NCI-H524 (cell line): Measurements from ENCODE around the gene VDR.
"Not testable (repeated sequence)": the region's sequence is repeated elsewhere in the genome, so short reads cannot be mapped to it uniquely, and the experiment has no call there.

Source experiments
- DNase-seq, 2 experiments: peaks; one replicate each; lab custom pipeline; 2025; lab: John Stamatoyannopoulos, UW

Gene VDR

GRCh38 chr12:47813511-47814196 is 91.1 kb downstream of the VDR start:
- no peak for DNase-seq

GRCh38 chr12:47812797-47813510 is 91.8 kb downstream of the VDR start:
- DNase-seq, result no peak

GRCh38 chr12:47811581-47812484 is 93.0 kb downstream of the VDR start:
- DNase-seq, result no peak

GRCh38 chr12:47811072-47811396 is 93.8 kb downstream of the VDR start:
- peak; percentile 10 to 60 for DNase-seq

- DNase-seq, result not testable (repeated sequence)
Observed at GRCh38 chr12:47809518-47809917, 95.3 kb downstream of the VDR start.

GRCh38 chr12:47808574-47809365 is 96.0 kb downstream of the VDR start:
- DNase-seq, result no peak

- DNase-seq, result peak in 1 of 2 experiments; percentile 37
Observed at GRCh38 chr12:47808050-47808449, 96.7 kb downstream of the VDR start.

- DNase-seq, result no peak
Observed at GRCh38 chr12:47807338-47807737, 97.5 kb downstream of the VDR start.

- no peak for DNase-seq
Observed at GRCh38 chr12:47805417-47805816, 99.4 kb downstream of the VDR start.

GRCh38 chr12:47804171-47804570 is 100.6 kb downstream of the VDR start:
- no peak for DNase-seq

- no peak for DNase-seq
Observed at GRCh38 chr12:47803191-47803875, 101.5 kb downstream of the VDR start.

- DNase-seq, result no peak
Observed at GRCh38 chr12:47802312-47802711, 102.5 kb downstream of the VDR start.

- DNase-seq, result no peak
Observed at GRCh38 chr12:47801904-47802246, 102.9 kb downstream of the VDR start.

- no peak for DNase-seq
Observed at GRCh38 chr12:47801170-47801903, 103.5 kb downstream of the VDR start.

GRCh38 chr12:47800582-47800981 is 104.2 kb downstream of the VDR start:
- no peak for DNase-seq

- no peak for DNase-seq
Observed at GRCh38 chr12:47799357-47799955, 105.3 kb downstream of the VDR start.

GRCh38 chr12:47798382-47798948 is 106.3 kb downstream of the VDR start:
- DNase-seq, result no peak

- DNase-seq, result peak in 1 of 2 experiments; percentile 7
Observed at GRCh38 chr12:47797441-47797840, 107.4 kb downstream of the VDR start.

GRCh38 chr12:47795814-47796411 is 108.9 kb downstream of the VDR start:
- no peak for DNase-seq
